GM12801 (cell line): ENCODE data around the gene KCNG1.

Experiments used
- TF ChIP-seq, protein P1 (sequence below): IDR thresholded peaks from one replicate; pipeline ENCODE4 v1.5.1; 2011; ENCODE audit warnings: control low read depth; ENCODE audit not compliant: insufficient read length; ENCODE audit errors: extremely low read depth

Gene KCNG1

DNA sequence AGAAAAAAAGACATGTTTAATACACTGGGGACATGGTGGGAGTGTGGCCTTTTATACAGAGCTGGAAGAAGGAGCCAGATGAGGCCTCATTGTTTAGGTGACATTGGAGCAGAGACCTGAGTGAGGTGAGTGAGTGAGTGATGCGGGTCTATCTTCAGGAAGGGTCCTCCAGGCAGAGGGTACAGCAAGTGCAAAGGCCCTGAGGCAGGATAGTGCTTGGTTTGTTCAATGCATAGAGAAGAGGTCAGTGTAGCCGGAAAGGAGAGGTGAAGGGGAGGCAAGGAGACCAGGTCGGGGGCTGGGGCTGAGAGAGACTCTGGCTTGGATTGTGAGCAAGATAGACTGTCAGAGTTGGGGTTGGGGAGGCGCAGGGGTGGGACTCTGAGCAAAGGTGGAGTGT lies 23.6 kb downstream of the KCNG1 start:
- TF ChIP-seq, protein P1, sequence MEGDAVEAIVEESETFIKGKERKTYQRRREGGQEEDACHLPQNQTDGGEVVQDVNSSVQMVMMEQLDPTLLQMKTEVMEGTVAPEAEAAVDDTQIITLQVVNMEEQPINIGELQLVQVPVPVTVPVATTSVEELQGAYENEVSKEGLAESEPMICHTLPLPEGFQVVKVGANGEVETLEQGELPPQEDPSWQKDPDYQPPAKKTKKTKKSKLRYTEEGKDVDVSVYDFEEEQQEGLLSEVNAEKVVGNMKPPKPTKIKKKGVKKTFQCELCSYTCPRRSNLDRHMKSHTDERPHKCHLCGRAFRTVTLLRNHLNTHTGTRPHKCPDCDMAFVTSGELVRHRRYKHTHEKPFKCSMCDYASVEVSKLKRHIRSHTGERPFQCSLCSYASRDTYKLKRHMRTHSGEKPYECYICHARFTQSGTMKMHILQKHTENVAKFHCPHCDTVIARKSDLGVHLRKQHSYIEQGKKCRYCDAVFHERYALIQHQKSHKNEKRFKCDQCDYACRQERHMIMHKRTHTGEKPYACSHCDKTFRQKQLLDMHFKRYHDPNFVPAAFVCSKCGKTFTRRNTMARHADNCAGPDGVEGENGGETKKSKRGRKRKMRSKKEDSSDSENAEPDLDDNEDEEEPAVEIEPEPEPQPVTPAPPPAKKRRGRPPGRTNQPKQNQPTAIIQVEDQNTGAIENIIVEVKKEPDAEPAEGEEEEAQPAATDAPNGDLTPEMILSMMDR = no peak

DNA sequence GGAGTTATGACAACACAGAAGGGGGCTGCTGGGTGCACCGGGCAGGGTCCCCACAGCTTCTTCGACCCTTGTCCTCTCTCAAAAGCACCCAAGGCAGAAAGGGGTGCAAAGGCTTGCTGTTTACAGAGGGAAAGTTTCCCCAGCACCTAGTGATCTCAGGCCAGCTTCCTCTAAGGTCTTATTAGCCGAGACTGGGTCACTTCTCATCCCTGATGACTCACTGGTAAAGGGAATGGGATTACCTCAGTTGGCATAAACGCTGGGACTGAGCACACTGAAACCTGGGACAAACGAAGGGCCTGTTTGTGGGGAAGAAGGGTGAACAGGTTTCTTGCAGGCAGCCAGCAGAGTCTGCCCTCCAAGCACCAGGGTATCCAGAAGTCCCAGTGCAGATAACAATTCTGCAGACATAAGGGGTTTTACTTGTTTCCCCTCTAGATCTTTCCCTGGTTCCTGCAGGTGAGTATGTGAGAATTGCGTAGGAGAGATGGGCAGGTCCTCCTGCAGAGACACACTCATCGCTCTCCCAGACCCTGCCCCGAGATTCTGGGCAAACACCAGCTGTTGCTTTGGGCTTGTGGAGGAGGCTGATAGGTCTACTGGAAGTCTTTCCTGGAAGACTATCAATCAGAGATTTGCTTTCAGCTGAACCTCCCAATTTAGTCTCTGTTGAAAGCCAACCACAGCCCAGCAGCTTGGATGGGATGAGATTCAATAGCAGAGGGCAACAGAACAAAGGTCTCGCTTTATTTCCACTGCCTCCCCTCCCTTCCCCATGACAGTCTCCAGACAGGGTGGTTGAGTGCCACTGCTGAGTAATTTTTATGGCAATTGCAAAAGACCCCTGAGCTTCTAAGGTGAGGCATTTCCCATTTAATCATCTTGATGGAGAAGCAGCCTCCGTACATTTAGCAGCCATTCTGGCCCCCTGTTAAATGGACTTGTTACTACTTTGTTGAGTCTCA lies 25.7 kb downstream of the KCNG1 start:
- TF ChIP-seq, protein P1 = no peak

DNA sequence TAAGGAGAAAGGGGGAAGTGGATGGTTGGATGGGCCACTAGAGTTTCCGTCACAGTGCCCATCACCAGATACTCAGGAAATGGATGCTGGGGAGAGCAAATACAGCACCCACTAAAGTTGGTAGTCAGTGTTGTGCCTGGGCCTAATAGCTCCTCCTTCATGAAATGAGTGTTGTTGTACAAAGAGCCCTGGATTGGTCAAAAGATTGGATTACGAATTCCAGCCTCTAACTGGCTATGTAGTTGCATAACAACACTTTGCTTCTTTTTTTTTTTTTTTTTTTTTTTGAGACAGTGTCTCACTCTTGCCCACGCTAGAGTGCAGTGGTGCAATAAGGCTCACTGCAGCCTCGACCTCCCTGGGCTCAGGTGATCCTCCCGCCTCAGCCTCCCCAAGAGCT lies 27.4 kb downstream of the KCNG1 start:
- TF ChIP-seq, protein P1 = no peak

DNA sequence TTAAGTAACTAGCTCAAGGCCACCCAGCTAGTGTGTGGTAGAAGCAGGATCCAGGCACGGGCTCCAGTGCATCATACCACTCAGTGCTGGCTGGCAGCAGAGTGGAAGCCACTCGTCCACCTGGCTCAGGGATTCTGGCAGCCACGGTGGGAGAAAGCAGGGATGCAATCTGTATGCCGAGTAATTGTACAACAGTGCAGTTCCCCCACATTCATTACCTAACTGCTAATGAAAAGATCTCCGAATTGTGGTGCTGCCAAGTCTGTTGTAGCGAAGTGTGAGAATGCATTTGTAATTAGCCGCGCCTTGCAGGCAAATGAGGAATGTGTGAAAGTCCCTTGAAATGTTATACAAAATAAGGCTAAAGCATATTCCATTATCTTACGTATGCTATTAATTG lies 29.0 kb downstream of the KCNG1 start:
- TF ChIP-seq, protein P1 = no peak

DNA sequence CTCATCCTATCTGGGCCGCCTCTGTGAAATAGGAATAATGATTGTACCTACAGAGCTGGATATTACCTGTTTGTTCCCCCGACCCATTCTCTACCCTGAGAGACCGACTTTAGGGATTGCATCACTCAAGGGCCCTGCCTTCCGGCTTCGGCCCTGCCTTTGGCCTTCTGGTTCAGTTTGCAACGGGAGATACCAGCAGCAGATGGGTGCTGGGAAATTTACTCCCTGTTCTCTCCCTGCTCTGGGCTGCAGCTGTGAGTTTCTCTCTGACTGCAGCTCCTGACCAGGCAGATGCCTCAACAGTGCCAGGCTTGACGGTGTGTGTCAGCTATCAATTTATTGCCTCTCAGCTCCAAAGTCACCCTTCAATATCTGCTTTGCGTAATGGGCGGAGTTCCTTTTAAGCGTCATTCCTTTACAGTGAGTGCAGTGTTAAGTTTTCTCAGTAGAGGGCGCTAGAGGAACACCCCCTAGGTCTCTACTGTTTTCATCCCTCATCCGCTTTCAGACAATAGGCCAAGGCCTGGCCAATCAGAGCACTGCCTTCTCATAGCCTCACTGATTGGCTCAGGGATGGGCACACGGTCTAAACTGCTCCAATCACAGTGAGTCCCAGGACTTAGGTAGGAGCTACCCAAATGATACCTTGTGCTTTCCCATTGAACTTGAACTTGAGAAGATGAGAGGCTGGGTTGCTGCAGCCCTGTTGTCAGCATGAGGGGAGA lies 30.0 kb downstream of the KCNG1 start:
- TF ChIP-seq, protein P1 = no peak

DNA sequence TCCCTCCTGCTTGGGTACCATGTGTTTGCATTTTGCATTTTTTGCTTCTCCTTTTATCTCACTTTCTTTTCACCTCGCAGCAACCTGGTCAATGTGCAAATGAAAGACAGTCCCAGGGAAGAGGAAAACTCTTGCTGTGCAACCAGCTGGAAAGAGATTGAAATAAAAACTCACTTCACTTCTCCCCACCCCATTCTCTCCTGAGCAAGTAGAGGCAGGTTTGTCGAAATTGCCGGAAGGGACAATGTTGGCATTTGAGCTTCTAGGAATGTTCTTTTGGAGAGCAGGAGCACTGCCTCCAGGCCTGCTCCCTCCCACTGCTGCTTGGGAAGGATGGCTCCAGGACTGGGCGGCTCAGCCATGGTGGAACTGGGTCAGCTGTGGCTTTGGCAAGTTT lies 30.6 kb downstream of the KCNG1 start:
- TF ChIP-seq, protein P1 = no peak

DNA sequence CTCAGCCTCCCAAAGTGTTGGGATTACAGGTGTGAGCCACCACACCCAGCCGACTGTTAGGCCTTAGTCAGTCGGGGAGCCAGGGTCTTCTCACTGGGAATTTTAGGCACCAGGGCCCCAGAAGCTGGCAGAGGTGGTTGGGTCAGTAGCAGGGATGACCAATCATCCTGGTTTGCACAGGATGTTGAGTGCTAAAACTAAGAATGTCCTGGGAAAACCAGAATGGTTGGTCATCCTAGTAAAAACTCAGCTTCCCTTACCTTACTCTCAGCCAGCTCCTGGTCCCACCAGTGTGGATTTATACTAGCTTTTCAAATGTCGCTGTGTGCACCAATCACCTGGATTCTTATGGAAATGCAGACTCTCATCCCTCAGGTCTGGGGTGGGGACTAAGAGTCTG lies 31.8 kb downstream of the KCNG1 start:
- TF ChIP-seq, protein P1 = no peak
